OCI-LY7 (cell line): ENCODE results near the gene KCNA5.

Source experiments
- EZH2phosphoT487 ChIP-seq: fragments of 200-600 bp; sonication (generic); IDR thresholded peaks from 2 replicates; pipeline ENCODE4 v1.6.1; 2018; ENCODE audit warnings: low read depth, borderline replicate concordance, mild to moderate bottlenecking, mixed run types, antibody characterized with exemption, low read length, moderate library complexity, mixed read lengths
- TF ChIP-seq, protein P1 (sequence below): fragments of 200-600 bp; sonication (generic); conservative IDR thresholded peaks from 2 replicates; pipeline ENCODE4 v1.5.1; 2014; ENCODE audit warnings: mild to moderate bottlenecking, antibody characterized with exemption, low read length, moderate library complexity, mixed read lengths

DNA sequence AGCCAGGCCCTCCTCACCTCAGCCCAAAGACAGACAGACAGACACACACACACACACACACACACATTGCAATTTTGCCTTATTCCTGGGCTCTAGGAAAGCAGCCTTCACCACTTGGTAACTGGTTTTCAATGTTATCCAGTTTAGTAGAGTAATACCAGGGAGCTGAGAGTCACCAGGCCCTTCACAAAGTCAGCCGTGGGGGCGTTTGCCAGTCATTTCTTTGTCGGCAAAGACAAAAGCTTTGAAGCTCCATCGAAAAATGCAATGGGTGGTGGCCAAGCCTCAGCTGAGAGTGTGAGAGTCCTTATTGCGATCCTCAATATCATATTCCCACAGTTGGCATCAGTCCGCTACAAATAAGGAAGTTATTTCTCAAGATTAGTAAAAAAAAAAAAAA, 8.1 kb upstream of the KCNA5 start:
- TF ChIP-seq, protein P1, sequence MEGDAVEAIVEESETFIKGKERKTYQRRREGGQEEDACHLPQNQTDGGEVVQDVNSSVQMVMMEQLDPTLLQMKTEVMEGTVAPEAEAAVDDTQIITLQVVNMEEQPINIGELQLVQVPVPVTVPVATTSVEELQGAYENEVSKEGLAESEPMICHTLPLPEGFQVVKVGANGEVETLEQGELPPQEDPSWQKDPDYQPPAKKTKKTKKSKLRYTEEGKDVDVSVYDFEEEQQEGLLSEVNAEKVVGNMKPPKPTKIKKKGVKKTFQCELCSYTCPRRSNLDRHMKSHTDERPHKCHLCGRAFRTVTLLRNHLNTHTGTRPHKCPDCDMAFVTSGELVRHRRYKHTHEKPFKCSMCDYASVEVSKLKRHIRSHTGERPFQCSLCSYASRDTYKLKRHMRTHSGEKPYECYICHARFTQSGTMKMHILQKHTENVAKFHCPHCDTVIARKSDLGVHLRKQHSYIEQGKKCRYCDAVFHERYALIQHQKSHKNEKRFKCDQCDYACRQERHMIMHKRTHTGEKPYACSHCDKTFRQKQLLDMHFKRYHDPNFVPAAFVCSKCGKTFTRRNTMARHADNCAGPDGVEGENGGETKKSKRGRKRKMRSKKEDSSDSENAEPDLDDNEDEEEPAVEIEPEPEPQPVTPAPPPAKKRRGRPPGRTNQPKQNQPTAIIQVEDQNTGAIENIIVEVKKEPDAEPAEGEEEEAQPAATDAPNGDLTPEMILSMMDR, result no peak
- no peak for TF ChIP-seq EZH2phosphoT487
